ENCODE data around the gene PEDS1. TPM values are rescaled to one million over a fixed set of nuclear protein-coding genes. Genes with fewer than 3 reads are reported as not detected.

PEDS1 gene
- total and polyA plus RNA-seq, 2 of the 13 experiments (the other 11 are each of a cell fraction or from before 2014, with no cell fraction given) = 30.5 to 93.9 TPM

GRCh38 chr20:50138479-50139393 is 14.8 kb downstream of the PEDS1 start (continued):
- TF ChIP-seq SMYD3 (CRISPR knock-in tag; IDR thresholded peaks at IDR 0.05) = no peak
- TF ChIP-seq CENPX (CRISPR knock-in tag; IDR thresholded peaks at IDR 0.05) = no peak
- TF ChIP-seq, protein P1, sequence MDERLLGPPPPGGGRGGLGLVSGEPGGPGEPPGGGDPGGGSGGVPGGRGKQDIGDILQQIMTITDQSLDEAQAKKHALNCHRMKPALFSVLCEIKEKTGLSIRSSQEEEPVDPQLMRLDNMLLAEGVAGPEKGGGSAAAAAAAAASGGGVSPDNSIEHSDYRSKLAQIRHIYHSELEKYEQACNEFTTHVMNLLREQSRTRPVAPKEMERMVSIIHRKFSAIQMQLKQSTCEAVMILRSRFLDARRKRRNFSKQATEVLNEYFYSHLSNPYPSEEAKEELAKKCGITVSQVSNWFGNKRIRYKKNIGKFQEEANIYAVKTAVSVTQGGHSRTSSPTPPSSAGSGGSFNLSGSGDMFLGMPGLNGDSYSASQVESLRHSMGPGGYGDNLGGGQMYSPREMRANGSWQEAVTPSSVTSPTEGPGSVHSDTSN (CRISPR knock-in tag; IDR thresholded peaks at IDR 0.05) = no peak
- no peak for TF ChIP-seq SRSF4 (IDR thresholded peaks at IDR 0.05; ENCODE audit: low read depth, low read length, poor library complexity, severe bottlenecking)
- TF ChIP-seq SKIL (CRISPR knock-in tag; IDR thresholded peaks at IDR 0.05; ENCODE audit: borderline replicate concordance) = no peak
- TF ChIP-seq ZNF841 (CRISPR knock-in tag; IDR thresholded peaks at IDR 0.05; ENCODE audit: borderline replicate concordance) = no peak
- TF ChIP-seq POLR2A (IDR thresholded peaks at IDR 0.05; ENCODE audit: insufficient read depth in 1 of 2, low read depth in 2 of 2, low read length in 2 of 2) = no peak
- TF ChIP-seq RAD51 (IDR thresholded peaks at IDR 0.05; ENCODE audit: borderline replicate concordance) = no peak
- no peak for TF ChIP-seq ZFP36 (IDR thresholded peaks at IDR 0.05; ENCODE audit: borderline replicate concordance, low read depth, low read length, partially characterized antibody)
- TF ChIP-seq USF2 (IDR thresholded peaks at IDR 0.05; ENCODE audit: low read depth, low read length) = no peak
- TF ChIP-seq USF2 (CRISPR knock-in tag; IDR thresholded peaks at IDR 0.05; ENCODE audit: borderline replicate concordance) = no peak
- TF ChIP-seq PHF8 (CRISPR knock-in tag; IDR thresholded peaks at IDR 0.05) = no peak
- TF ChIP-seq ZNF329 (CRISPR knock-in tag; IDR thresholded peaks at IDR 0.05; ENCODE audit: low read depth) = no peak
- no peak for TF ChIP-seq ZNF644 (CRISPR knock-in tag; IDR thresholded peaks at IDR 0.05; ENCODE audit: low read depth)
- TF ChIP-seq ZNF570 (CRISPR knock-in tag; IDR thresholded peaks at IDR 0.05; ENCODE audit: borderline replicate concordance) = no peak
- TF ChIP-seq ZNF205 (CRISPR knock-in tag; IDR thresholded peaks at IDR 0.05) = no peak
- TF ChIP-seq NR2F1 (CRISPR knock-in tag; IDR thresholded peaks at IDR 0.05) = peak; percentile 74 to 79
- no peak for TF ChIP-seq ZNF878 (CRISPR knock-in tag; IDR thresholded peaks at IDR 0.05)
- TF ChIP-seq BATF2 (CRISPR knock-in tag; IDR thresholded peaks at IDR 0.05) = no peak
- TF ChIP-seq ZNF619 (CRISPR knock-in tag; IDR thresholded peaks at IDR 0.05) = 0 out of 2 replicates have a peak, but pooled peaks have one; percentile 37
- TF ChIP-seq HOXA9 (CRISPR knock-in tag; IDR thresholded peaks at IDR 0.05; ENCODE audit: borderline replicate concordance) = no peak
- no peak for TF ChIP-seq ZNF780A (CRISPR knock-in tag; IDR thresholded peaks at IDR 0.05)
- no peak for TF ChIP-seq ZNF563 (CRISPR knock-in tag; IDR thresholded peaks at IDR 0.05)

All from HepG2 (cell line).